A673 (cell line): ENCODE data around the gene NEMP1. TPM values are rescaled to one million over a fixed set of nuclear protein-coding genes. Genes with fewer than 3 reads are reported as not detected.

Experiments used
- BruUV-seq: library from RNA; stranded (reverse); fragments of 400-500 nt; replicated peaks from 2 replicates; lab custom pipeline; 2021; lab: Mats Ljungman, UMichigan
- CTCF ChIA-PET: fragments of 300-600 bp; sonication (Branson Sonifier 250); formaldehyde crosslinking; loops from one replicate; lab custom pipeline; 2022; ENCODE audit warnings: antibody characterized with exemption; lab: Charles Lee
- POLR2A ChIA-PET: fragments of 300-600 bp; sonication (Branson Sonifier 250); formaldehyde crosslinking; loops from one replicate; lab custom pipeline; 2022; ENCODE audit warnings: antibody characterized with exemption; ENCODE audit not compliant: low non-redundant PET; lab: Charles Lee
- DNase-seq: peaks from one replicate; pipeline ENCODE4 v3.0.0-alpha.2; 2015; ENCODE audit warnings: low spot score
- H3K27ac ChIP-seq: fragments of 200-600 bp; sonication (generic); 2 replicates; pipeline ENCODE4 v1.5.1; 2016; ENCODE audit warnings: mixed run types, low read depth, mild to moderate bottlenecking, mixed read lengths, antibody characterized with exemption, low read length; ENCODE audit not compliant: poor library complexity, severe bottlenecking
- H3K27me3 ChIP-seq: fragments of 200-600 bp; sonication (generic); replicated peaks from 2 replicates; pipeline ENCODE4 v1.6.1; 2017; ENCODE audit warnings: mixed run types, low read depth, mild to moderate bottlenecking, mixed read lengths, antibody characterized with exemption, low read length; ENCODE audit not compliant: insufficient read depth, poor library complexity
- H3K36me3 ChIP-seq: fragments of 200-600 bp; sonication (generic); 2 replicates; pipeline ENCODE4 v1.6.1; 2016; ENCODE audit warnings: mixed run types, mild to moderate bottlenecking, mixed read lengths, antibody characterized with exemption, low read length; ENCODE audit not compliant: insufficient read depth, poor library complexity, severe bottlenecking
- H3K4me1 ChIP-seq: fragments of 200-600 bp; sonication (generic); 2 replicates; pipeline ENCODE4 v1.6.1; 2017; ENCODE audit warnings: mixed run types, mild to moderate bottlenecking, mixed read lengths, antibody characterized with exemption, low read length; ENCODE audit not compliant: insufficient read depth, poor library complexity, severe bottlenecking
- H3K4me3 ChIP-seq: fragments of 200-600 bp; sonication (generic); 2 replicates; pipeline ENCODE4 v1.5.1; 2016; ENCODE audit warnings: low read depth, mixed run types, mild to moderate bottlenecking, mixed read lengths, low read length; ENCODE audit not compliant: poor library complexity, severe bottlenecking
- H3K9me3 ChIP-seq: fragments of 200-600 bp; sonication (generic); 2 replicates; pipeline ENCODE4 v1.6.1; 2016; ENCODE audit warnings: mixed run types, low read depth, mild to moderate bottlenecking, mixed read lengths, antibody characterized with exemption, low read length; ENCODE audit not compliant: poor library complexity, severe bottlenecking
- CTCF ChIP-seq: fragments of 300-800, 200-600 bp; sonication (generic); conservative IDR thresholded peaks from 2 replicates; pipeline ENCODE4 v1.5.1; 2017; ENCODE audit warnings: low read depth, mild to moderate bottlenecking, antibody characterized with exemption, low read length, moderate library complexity, mixed read lengths
- EZH2 ChIP-seq: fragments of 200-600 bp; sonication (generic); IDR thresholded peaks from 2 replicates; pipeline ENCODE4 v1.6.1; 2017; ENCODE audit warnings: borderline replicate concordance, low read depth, mild to moderate bottlenecking, mixed read lengths, antibody characterized with exemption, low read length; ENCODE audit not compliant: poor library complexity, severe bottlenecking
- intact Hi-C: fragments of 100-400 bp; cut with micrococcal nuclease; formaldehyde crosslinking; loops from one replicate; pipeline ENCODE4 v1.10.0; 2022; ENCODE audit not compliant: unreplicated experiment
- total RNA-seq: library from RNA; stranded (reverse); gene quantifications from 2 replicates; pipeline ENCODE4 v1.2.3, GENCODE V29; 2021

Gene NEMP1
- total RNA-seq, 1 experiment from 2014 or later: 68.6 TPM

- intact Hi-C loops: no loop called here
- ChIA-PET CTCF (no interaction called here), POLR2A (no interaction called here)
- Histone ChIP-seq H3K36me3 (no peaks in the 10 kb centered on the region), H3K9me3 (no peaks in the 10 kb centered on the region), H3K27me3 (no peaks in the 10 kb centered on the region), H3K4me3 (no peak overlapping the region), H3K27ac (no peak overlapping the region), H3K4me1 (no peaks in the 10 kb centered on the region)
- no TSS peak for BruUV-seq
- TF ChIP-seq CTCF: no peak
- TF ChIP-seq EZH2: no peak
- no peak for DNase-seq
Measured at GRCh38 chr12:57037264-57037663, 41.3 kb downstream of the NEMP1 start.

- no peaks in the 10 kb centered on the region for H3K9me3 ChIP-seq
Measured at GRCh38 chr12:57033431-57033830, 45.2 kb downstream of the NEMP1 start.

DNA sequence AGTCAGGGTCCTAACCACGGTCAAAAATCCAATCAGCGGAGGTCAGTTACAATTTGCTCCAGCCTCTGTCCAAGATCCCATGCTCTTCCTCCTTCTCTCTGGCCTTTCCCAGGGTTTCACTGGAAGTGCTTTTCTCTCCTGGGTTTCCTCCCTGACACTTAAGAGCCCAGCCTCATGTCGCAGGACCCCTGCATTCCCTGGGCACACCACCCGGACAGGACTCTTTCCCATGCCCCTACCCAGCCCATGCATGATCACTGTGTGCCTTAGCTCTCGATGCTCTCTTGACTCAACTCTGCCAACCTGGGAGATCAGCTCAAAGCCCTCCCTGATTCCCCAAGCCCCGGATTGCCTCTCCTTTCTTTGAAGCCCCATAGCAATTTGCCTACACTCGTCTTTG lies 46.8 kb downstream of the NEMP1 start:
- Histone ChIP-seq H3K36me3 (no peaks in the 10 kb centered on the region), H3K9me3 (no peaks in the 10 kb centered on the region), H3K4me1 (peaks cover 5% of the 10 kb centered on the region), H3K27me3 (no peaks in the 10 kb centered on the region), H3K27ac (peak overlapping the region; percentile 14), H3K4me3 (no peak overlapping the region)
- intact Hi-C loops: no loop called here
- no TSS peak for BruUV-seq
- DNase-seq: no peak
- no peak for TF ChIP-seq CTCF
- TF ChIP-seq EZH2: no peak
- POLR2A ChIA-PET: interaction anchor here (0.6 kb wide), 1 partner anchor 666 kb away, joined by 3 read pairs; no protein-coding TSS in a partner anchor
- CTCF ChIA-PET: no interaction called here

More at GRCh38 chr12:57033431-57033830, 45.2 kb downstream of the NEMP1 start:
- H3K27me3 ChIP-seq: no peaks in the 10 kb centered on the region
- H3K36me3 ChIP-seq: no peaks in the 10 kb centered on the region
- ChIA-PET CTCF (no interaction called here), POLR2A (no interaction called here)
- peaks cover 5% of the 10 kb centered on the region for H3K4me1 ChIP-seq
- DNase-seq: no peak
- intact Hi-C loops: no loop called here
- TF ChIP-seq CTCF (no peak), EZH2 (no peak)
- no peak overlapping the region for H3K27ac ChIP-seq
- BruUV-seq: no TSS peak
- no peak overlapping the region for H3K4me3 ChIP-seq
